ENCODE results near the gene DRD4. TPM values are rescaled to one million over a fixed set of nuclear protein-coding genes. Genes with fewer than 3 reads are reported as not detected.

The DRD4 gene
- total and polyA plus RNA-seq, 2 of the 8 experiments (the other 6 are each of a cell fraction or from before 2014, with no cell fraction given), result 3.4 to 4.9 TPM

- H3K27ac ChIP-seq (ENCODE audit: low read depth, low read length), result no peak overlapping the region
- no peak for TF ChIP-seq GABPA (IDR thresholded peaks at IDR 0.05; ENCODE audit: borderline replicate concordance, insufficient read depth, low read length)
- no peak for TF ChIP-seq CHD2 (IDR thresholded peaks at IDR 0.05; ENCODE audit: low read length)
- TF ChIP-seq TCF12 (IDR thresholded peaks at IDR 0.05; ENCODE audit: low read depth, low read length), result no peak
- no peak for TF ChIP-seq SP1 (IDR thresholded peaks at IDR 0.05; ENCODE audit: low read depth, low read length)
- TF ChIP-seq SP4 (IDR thresholded peaks at IDR 0.05; ENCODE audit: low read length), result no peak
- no peak for TF ChIP-seq BRCA1 (IDR thresholded peaks at IDR 0.05; ENCODE audit: low read depth, low read length)
- TF ChIP-seq CEBPB (IDR thresholded peaks at IDR 0.05; ENCODE audit: low read depth, low read length), result no peak
- no peak for TF ChIP-seq HDAC2 (IDR thresholded peaks at IDR 0.05; ENCODE audit: borderline replicate concordance in 1 of 2, low read depth in 2 of 2, low read length in 2 of 2)
- TF ChIP-seq RXRA (IDR thresholded peaks at IDR 0.05; ENCODE audit: insufficient read depth, low read depth, low read length), result no peak
- no peak for TF ChIP-seq CTCF (IDR thresholded peaks at IDR 0.05; ENCODE audit: control extremely low read depth in 1 of 3, insufficient read depth in 1 of 3, low read depth in 1 of 3, low read length in 3 of 3)
- TF ChIP-seq KDM1A (IDR thresholded peaks at IDR 0.05; ENCODE audit: borderline replicate concordance, low read length), result no peak
- H3K4ac ChIP-seq (replicated peaks; ENCODE audit: insufficient read length, low read depth, low read length), result no peak overlapping the region
- no peak for DNase-seq (ENCODE audit: low read depth in 1 of 2, low spot score in 2 of 2)
- WGBS, 2 experiments (ENCODE audit: extremely low coverage in 1 of 2, insufficient coverage in 1 of 2, insufficient read length in 1 of 2, insufficient replicate concordance in 2 of 2, low coverage in 1 of 2, low lambda C conversion rate in 2 of 2, missing lambda C conversion rate in 1 of 2), result 91% methylated on average over 16 of the region's 16 CpGs; no CpG with 5 or more reads in 1 of the 2 experiments
- no peak overlapping the region for H3K18ac ChIP-seq (ENCODE audit: extremely low read depth, low read length)
- no peak overlapping the region for H2BK120ac ChIP-seq (replicated peaks; ENCODE audit: low read depth, low read length)
- H3K9me3 ChIP-seq (ENCODE audit: insufficient read depth in 2 of 2, low read depth in 1 of 2, low read length in 1 of 2), result no peaks in the 10 kb centered on the region
- H3K79me2 ChIP-seq (ENCODE audit: control insufficient read depth in 1 of 2, insufficient read depth in 2 of 2, low read length in 2 of 2), result no peaks in the 10 kb centered on the region
- no peaks in the 10 kb centered on the region for H3K27me3 ChIP-seq (replicated peaks in 1 of 4; ENCODE audit: control insufficient read depth in 3 of 4, extremely low read depth in 1 of 4, insufficient read depth in 3 of 4, low read length in 3 of 4)
- no peak overlapping the region for H3K23ac ChIP-seq (ENCODE audit: insufficient read length)
- H3K36me3 ChIP-seq (ENCODE audit: control insufficient read depth in 2 of 4, insufficient read depth in 4 of 4, low read length in 3 of 4), result peaks cover 2 to 12% (median 2%) of the 10 kb centered on the region in 4 experiments; a peak in 4 of 8 replicates
- H3K4me2 ChIP-seq (ENCODE audit: insufficient read depth in 1 of 2, low read depth in 2 of 2, low read length in 2 of 2), result no peak overlapping the region
- H3K9ac ChIP-seq (replicated peaks in 1 of 4; ENCODE audit: extremely low read depth in 1 of 4, low read depth in 3 of 4, low read length in 3 of 4), result no peak overlapping the region
- H3K14ac ChIP-seq (ENCODE audit: insufficient read length), result no peak overlapping the region
- no peaks in the 10 kb centered on the region for H3K4me1 ChIP-seq (replicated peaks in 1 of 4; ENCODE audit: control insufficient read depth in 3 of 4, insufficient read depth in 4 of 4, low read length in 3 of 4)
- no peaks in the 10 kb centered on the region for H3K23me2 ChIP-seq (ENCODE audit: low read depth, low read length)
- peaks cover 5 to 8% of the 10 kb centered on the region in 2 experiments for H4K20me1 ChIP-seq (replicated peaks in 1 of 2; ENCODE audit: control insufficient read depth in 1 of 2, insufficient read depth in 2 of 2, low read length in 2 of 2)
- ChIA-PET CTCF (ENCODE audit: partially characterized antibody) (interaction anchor here (0.7 to 3.6 kb wide), 3 partner anchors 21 to 116 kb away, joined by 3 to 16 read pairs (median 4); no protein-coding TSS in a partner anchor), POLR2A (ENCODE audit: partially characterized antibody) (interaction anchor here (0.8 to 1.9 kb wide), 3 partner anchors 10 to 20 kb away, joined by 3 to 4 read pairs (median 3); no protein-coding TSS in a partner anchor)
- no peak overlapping the region for H2BK20ac ChIP-seq (ENCODE audit: low read length)
- H2BK12ac ChIP-seq (ENCODE audit: low read depth, low read length), result no peak overlapping the region
- H2AK5ac ChIP-seq (ENCODE audit: low read depth, low read length), result no peak overlapping the region
- H4K91ac ChIP-seq (replicated peaks; ENCODE audit: insufficient read length, low read length), result no peak overlapping the region
- H2BK5ac ChIP-seq (ENCODE audit: low read depth, low read length), result no peak overlapping the region
- no peak overlapping the region for H4K8ac ChIP-seq (ENCODE audit: extremely low read depth, insufficient read depth, low read length)
- no peak overlapping the region for H3K4me3 ChIP-seq (ENCODE audit: extremely low read depth in 1 of 4, insufficient read depth in 2 of 4, low read depth in 3 of 4, low read length in 4 of 4)
- H3K79me1 ChIP-seq (ENCODE audit: low read depth, low read length), result no peaks in the 10 kb centered on the region; the same call in 1 of the 2 replicates
- H4K5ac ChIP-seq (ENCODE audit: insufficient read length, low read depth, low read length), result no peak overlapping the region
- no peak overlapping the region for H2AFZ ChIP-seq (ENCODE audit: low read length)
- no peak overlapping the region for H2BK15ac ChIP-seq (ENCODE audit: low read length)
- no peak for FAIRE-seq
- H3K56ac ChIP-seq (replicated peaks; ENCODE audit: insufficient read length, low read depth, low read length), result no peak overlapping the region
Observed at GRCh38 chr11:659532-660085, 22.5 kb downstream of the DRD4 start.

All from H1 (cell line).